ENCODE measurements around the gene BCL2L11. TPM values are rescaled to one million over a fixed set of nuclear protein-coding genes. Genes with fewer than 3 reads are reported as not detected.

The BCL2L11 gene
- total and polyA plus RNA-seq, 2 donors (not counting 3 experiments of a cell fraction or from before 2014, with no cell fraction given) = 12.9 to 26.6 TPM

- CTCF ChIA-PET = interaction anchor here (0.7 kb wide), 2 partner anchors 17 to 20 kb away, joined by 3 read pairs; no protein-coding TSS in a partner anchor
- peaks cover 0 to 5% of the 10 kb centered on the region in 2 experiments for H3K27me3 ChIP-seq (ENCODE audit: control insufficient read depth in 2 of 2, insufficient read depth in 2 of 2, low read length in 2 of 2)
- no peaks in the 10 kb centered on the region for H3K9me1 ChIP-seq (replicated peaks; ENCODE audit: control insufficient read depth, extremely low read depth, insufficient read depth, low read length)
- FAIRE-seq (no peak), DNase-seq (ENCODE audit: low read depth, low spot score) (no peak)
- dilution Hi-C loops (cut with MboI; ENCODE audit: extremely low pct_ligation_motif_present, low sequenced_read_pairs) = no loop called here
- H3K9me3 ChIP-seq (replicated peaks; ENCODE audit: control insufficient read depth, insufficient read depth, low read length) = no peaks in the 10 kb centered on the region
- BruUV-seq (replicated peaks) = no TSS peak
- no peak overlapping the region for H3K9ac ChIP-seq (replicated peaks; ENCODE audit: extremely low read depth, insufficient read depth, low read length)
- H3K4me2 ChIP-seq (ENCODE audit: insufficient read depth, low read length) = no peak overlapping the region
- no peak overlapping the region for H3K4me3 ChIP-seq (replicated peaks in 1 of 3; ENCODE audit: insufficient read depth in 1 of 3, low read depth in 1 of 3, low read length in 3 of 3)
- peaks cover 28% of the 10 kb centered on the region for H3K4me1 ChIP-seq (ENCODE audit: control insufficient read depth, extremely low read depth, insufficient read depth, low read length)
- POLR2A ChIA-PET = interaction anchor here (0.6 kb wide), 1 partner anchor 34 kb away, joined by 4 read pairs; no protein-coding TSS in a partner anchor
- H3K36me3 ChIP-seq (ENCODE audit: control insufficient read depth in 2 of 2, extremely low read depth in 1 of 2, insufficient read depth in 2 of 2, low read length in 2 of 2) = peaks cover 0 to 8% of the 10 kb centered on the region in 2 experiments
- intact Hi-C loops (cut with micrococcal nuclease) = no loop called here
- no peaks in the 10 kb centered on the region for H3K79me2 ChIP-seq (ENCODE audit: control insufficient read depth, insufficient read depth, low read length)
- TF ChIP-seq MYC (IDR thresholded peaks at IDR 0.05; ENCODE audit: low read depth, low read length) = no peak
- H3K27ac ChIP-seq (ENCODE audit: insufficient read depth, low read depth, low read length) = no peak overlapping the region
- H2AFZ ChIP-seq (ENCODE audit: low read depth, low read length) = no peak overlapping the region
- H4K20me1 ChIP-seq (replicated peaks; ENCODE audit: control insufficient read depth, extremely low read depth, insufficient read depth, low read length) = peaks cover 3% of the 10 kb centered on the region
Measured at GRCh38 chr2:111145951-111146350, 25.2 kb downstream of the BCL2L11 start.

GRCh38 chr2:111148225-111148873 lies 27.6 kb downstream of the BCL2L11 start:
- Histone ChIP-seq H4K20me1 (replicated peaks; ENCODE audit: control insufficient read depth, extremely low read depth, insufficient read depth, low read length) (peaks cover 3% of the 10 kb centered on the region), H2AFZ (ENCODE audit: low read depth, low read length) (no peak overlapping the region), H3K9me1 (replicated peaks; ENCODE audit: control insufficient read depth, extremely low read depth, insufficient read depth, low read length) (no peaks in the 10 kb centered on the region), H3K36me3 (ENCODE audit: control insufficient read depth in 2 of 2, extremely low read depth in 1 of 2, insufficient read depth in 2 of 2, low read length in 2 of 2) (peaks cover 0 to 16% of the 10 kb centered on the region in 2 experiments), H3K9ac (replicated peaks; ENCODE audit: extremely low read depth, insufficient read depth, low read length) (peak overlapping the region; percentile 72), H3K79me2 (ENCODE audit: control insufficient read depth, insufficient read depth, low read length) (no peaks in the 10 kb centered on the region), H3K4me1 (ENCODE audit: control insufficient read depth, extremely low read depth, insufficient read depth, low read length) (peaks cover 28% of the 10 kb centered on the region), H3K9me3 (replicated peaks; ENCODE audit: control insufficient read depth, insufficient read depth, low read length) (no peaks in the 10 kb centered on the region), H3K27ac (ENCODE audit: insufficient read depth, low read depth, low read length) (peak overlapping the region; percentile 70), H3K4me3 (replicated peaks in 1 of 3; ENCODE audit: insufficient read depth in 1 of 3, low read depth in 1 of 3, low read length in 3 of 3) (peak overlapping the region in 1 of 3 experiments; percentile 1), H3K27me3 (ENCODE audit: control insufficient read depth in 2 of 2, insufficient read depth in 2 of 2, low read length in 2 of 2) (peaks cover 0 to 5% of the 10 kb centered on the region in 2 experiments), H3K4me2 (ENCODE audit: insufficient read depth, low read length) (peak overlapping the region; percentile 84)
- CTCF ChIA-PET = interaction anchor here (1.5 to 3.7 kb wide), 6 partner anchors 11 to 551 kb away, joined by 3 to 30 read pairs (median 6); partner anchors contain the start of gene BCL2L11
- dilution Hi-C loops (cut with MboI; ENCODE audit: extremely low pct_ligation_motif_present, low sequenced_read_pairs) = no loop called here
- no peak for FAIRE-seq
- intact Hi-C loops (cut with micrococcal nuclease) = loop anchor here (2.0 kb wide), 1 partner anchor 28 kb away; the partner anchor contains the start of gene BCL2L11
- peak; percentile 24 for DNase-seq (ENCODE audit: low read depth, low spot score)
- TF ChIP-seq POLR2AphosphoS5 (IDR thresholded peaks at IDR 0.05; ENCODE audit: insufficient read depth, low read depth, low read length) (no peak), FOS (IDR thresholded peaks at IDR 0.05; ENCODE audit: borderline replicate concordance, insufficient read depth, low read length) (no peak), MYC (IDR thresholded peaks at IDR 0.05; ENCODE audit: low read depth, low read length) (no peak), GATA2 (IDR thresholded peaks at IDR 0.05; ENCODE audit: insufficient read depth, insufficient read length, low read depth, low read length) (no peak), CTCF (IDR thresholded peaks at IDR 0.05; ENCODE audit: extremely low read depth in 1 of 2, insufficient read depth in 1 of 2, low read depth in 1 of 2, low read length in 2 of 2) (no peak), EZH2 (IDR thresholded peaks at IDR 0.05; ENCODE audit: borderline replicate concordance, low read depth, low read length, severe bottlenecking) (no peak), JUN (IDR thresholded peaks at IDR 0.05; ENCODE audit: borderline replicate concordance, insufficient read depth, insufficient read length, low read depth) (no peak), POLR2A (IDR thresholded peaks at IDR 0.05; ENCODE audit: low read depth, low read length) (no peak), MAX (IDR thresholded peaks at IDR 0.05; ENCODE audit: insufficient read depth, insufficient read length) (no peak)
- POLR2A ChIA-PET = interaction anchor here (1.1 kb wide), 1 partner anchor 28 kb away, joined by 4 read pairs; the partner anchor contains the start of gene BCL2L11
- TSS peak; percentile 70 for BruUV-seq (replicated peaks)
